Thyroid gland (tissue), 4 donors: Measurements from ENCODE around the gene SYCN.

Experiments
- CTCF ChIP-seq, 6 experiments: fragments of 200-600 bp in 3 of 6; fragments of 450-650 bp in 3 of 6; sonication (generic) in 3 of 6; IDR thresholded peaks; one replicate each; pipeline ENCODE4 v1.5.1; 2016 to 2019; ENCODE audit warnings: antibody characterized with exemption in 6 of 6, mild to moderate bottlenecking in 2 of 6, inconsistent platforms in 1 of 6, moderate library complexity in 1 of 6
- POLR2A ChIP-seq, 2 donors: fragments of 450-650 bp; IDR thresholded peaks; one replicate each; pipeline ENCODE4 v1.6.1; 2017; ENCODE audit warnings: antibody characterized with exemption in 2 of 2, mild to moderate bottlenecking in 2 of 2, moderate library complexity in 1 of 2

GRCh38 chr19:39190768-39191167 is 13.3 kb downstream of the SYCN start:
- TF ChIP-seq POLR2A (IDR thresholded peaks at IDR 0.05) = no peak
- no peak for TF ChIP-seq CTCF (IDR thresholded peaks at IDR 0.05)
